ENCODE measurements around the gene ROBO2.

The ROBO2 gene

GRCh38 chr3:77412021-77412438 lies 372.1 kb downstream of the ROBO2 start:
- no peak for TF ChIP-seq CTCF (IDR thresholded peaks at IDR 0.05; ENCODE audit: control insufficient read depth, extremely low read depth, insufficient read depth)
- DNase-seq (ENCODE audit: low read depth): no peak
- no peak overlapping the region for H3K4me3 ChIP-seq (ENCODE audit: low read depth, low read length)

- no peak for DNase-seq (ENCODE audit: low read depth)
- H3K4me3 ChIP-seq (ENCODE audit: low read depth, low read length): no peak overlapping the region
- no peak for TF ChIP-seq CTCF (IDR thresholded peaks at IDR 0.05; ENCODE audit: control insufficient read depth, extremely low read depth, insufficient read depth)
These were observed 372.7 kb downstream of the ROBO2 start for GRCh38 chr3:77412584-77412983.

GRCh38 chr3:77414881-77415280 lies 375.0 kb downstream of the ROBO2 start:
- no peak for TF ChIP-seq CTCF (IDR thresholded peaks at IDR 0.05; ENCODE audit: control insufficient read depth, extremely low read depth, insufficient read depth)
- no peak for DNase-seq (ENCODE audit: low read depth)
- H3K4me3 ChIP-seq (ENCODE audit: low read depth, low read length): no peak overlapping the region

- TF ChIP-seq CTCF (IDR thresholded peaks at IDR 0.05; ENCODE audit: control insufficient read depth, extremely low read depth, insufficient read depth): no peak
- DNase-seq (ENCODE audit: low read depth): no peak
- no peak overlapping the region for H3K4me3 ChIP-seq (ENCODE audit: low read depth, low read length)
These were observed 380.4 kb downstream of the ROBO2 start for GRCh38 chr3:77420336-77420735.

- DNase-seq (ENCODE audit: low read depth): no peak
These were observed 382.0 kb downstream of the ROBO2 start for GRCh38 chr3:77421916-77422315.

GRCh38 chr3:77426531-77426930 lies 386.6 kb downstream of the ROBO2 start:
- no peak for TF ChIP-seq CTCF (IDR thresholded peaks at IDR 0.05; ENCODE audit: control insufficient read depth, extremely low read depth, insufficient read depth)
- H3K4me3 ChIP-seq (ENCODE audit: low read depth, low read length): no peak overlapping the region
- DNase-seq (ENCODE audit: low read depth): no peak

More at GRCh38 chr3:77421916-77422315, 382.0 kb downstream of the ROBO2 start:
- no peak for TF ChIP-seq CTCF (IDR thresholded peaks at IDR 0.05; ENCODE audit: control insufficient read depth, extremely low read depth, insufficient read depth)
- no peak overlapping the region for H3K4me3 ChIP-seq (ENCODE audit: low read depth, low read length)

- no peak for TF ChIP-seq CTCF (IDR thresholded peaks at IDR 0.05; ENCODE audit: control insufficient read depth, extremely low read depth, insufficient read depth)
- DNase-seq (ENCODE audit: low read depth): no peak
- H3K4me3 ChIP-seq (ENCODE audit: low read depth, low read length): no peak overlapping the region
These were observed 387.6 kb downstream of the ROBO2 start for GRCh38 chr3:77427528-77427927.
